ENCODE data around the gene IFNA7. TPM values are rescaled to one million over a fixed set of nuclear protein-coding genes. Genes with fewer than 3 reads are reported as not detected.
"Not testable (repeated sequence)": the region's sequence is repeated elsewhere in the genome, so short reads cannot be mapped to it uniquely, and the experiment has no call there.

IFNA7 gene
- total RNA-seq (2013; cell fraction: nucleolus; rRNA removed): not detected in 2 replicates
- not detected in 2 replicates for total RNA-seq (2014; rRNA removed)
- not detected in 2 replicates for total RNA-seq (2014; rRNA removed; fragmentation: Illumina TruSeq; extraction: Trizol)
- total RNA-seq (2021): not detected in 2 replicates
- not detected for polyA plus RNA-seq (2011; ENCODE audit: low read depth)
- polyA plus RNA-seq (2011; rRNA removed): not detected in 2 replicates
- polyA plus RNA-seq (2011; cell fraction: cytosol; rRNA removed): not detected in 2 replicates
- polyA plus RNA-seq (2011; cell fraction: nucleus; rRNA removed): not detected in 2 replicates
- polyA plus RNA-seq (2012): not detected in 2 replicates
- not detected in 2 replicates for polyA plus RNA-seq (2014; fragmentation: Illumina TruSeq; extraction: Trizol)
- not detected for polyA plus RNA-seq (2014; fragmentation: Nextera tagmentation; extraction: Ambion mirVana)
- polyA plus RNA-seq (2014; rRNA removed): not detected in 2 replicates
- not detected for polyA plus RNA-seq (2016; fragmentation: Nextera tagmentation; extraction: Ambion mirVana)
- not detected in 2 replicates for polyA minus RNA-seq (2011; rRNA and poly(A)+ RNA removed)
- polyA minus RNA-seq (2011; cell fraction: cytosol; rRNA and poly(A)+ RNA removed): not detected in 2 replicates
- not detected in 2 replicates for polyA minus RNA-seq (2011; cell fraction: nucleus; rRNA and poly(A)+ RNA removed)
- Bru-seq, nascent RNA: not detected
- not detected for BruChase-seq, experiment 1, labeled RNA remaining after a 6-hour chase
- BruChase-seq, experiment 2, labeled RNA remaining after a 2-hour chase: percentile 24 among the genes with signal in this experiment
- long read RNA-seq, experiment 1: 0 reads
- long read RNA-seq, experiment 2: 0 reads

GRCh38 chr9:21202105-21202504 is at the start of gene IFNA7:
IFNA7 (minus strand) TSS chr9:21202205; CDS start chr9:21202165, 40 bp downstream.
- H2AFZ ChIP-seq (ENCODE audit: control insufficient read depth, low read depth, low read length); H3K27ac ChIP-seq (ENCODE audit: control insufficient read depth, insufficient read depth); CTCF ChIA-PET; BruUV-seq (replicated peaks); POLR2A ChIA-PET; RAD21 ChIA-PET (ENCODE audit: unreplicated experiment); H4K20me1 ChIP-seq (ENCODE audit: control insufficient read depth, insufficient read depth); H3K79me2 ChIP-seq (ENCODE audit: control insufficient read depth, insufficient read depth, low read length); H3K36me3 ChIP-seq (ENCODE audit: control insufficient read depth in 2 of 2, insufficient read depth in 2 of 2, low read length in 1 of 2); H3K4me1 ChIP-seq (ENCODE audit: control insufficient read depth, insufficient read depth, low read length); H3K4me3 ChIP-seq; H3K4me2 ChIP-seq (ENCODE audit: control insufficient read depth, insufficient read depth); SMC1A ChIA-PET (ENCODE audit: uncharacterized antibody, unreplicated experiment); FAIRE-seq; in situ Hi-C loops (cut with MboI); H3K27me3 ChIP-seq (replicated peaks in 1 of 2; ENCODE audit: control insufficient read depth in 2 of 2, insufficient read depth in 2 of 2, low read length in 1 of 2); DNase-seq (ENCODE audit: low read depth, low spot score); H3K9me3 ChIP-seq (replicated peaks; ENCODE audit: control insufficient read depth, insufficient read depth, low read length); intact Hi-C loops (cut with micrococcal nuclease; ENCODE audit: unreplicated experiment); H3K9ac ChIP-seq (ENCODE audit: control insufficient read depth, insufficient read depth, low read length); ATAC-seq: not testable (repeated sequence)
- WGBS (ENCODE audit: insufficient coverage, insufficient replicate concordance, low lambda C conversion rate, missing lambda C conversion rate): 18% methylated on average over 4 of the region's 4 CpGs

GRCh38 chr9:21251638-21252037 is 49.6 kb upstream of the IFNA7 start:
- H3K27me3 ChIP-seq (replicated peaks in 1 of 2; ENCODE audit: control insufficient read depth in 2 of 2, insufficient read depth in 2 of 2, low read length in 1 of 2): no peaks in the 10 kb centered on the region; a peak in 1 of 4 replicates
- CTCF ChIA-PET: interaction anchor here (0.6 to 3.7 kb wide), 18 partner anchors 12 to 456 kb away, joined by 3 to 25 read pairs (median 7); partner anchors contain the start of genes IFNA14 and KLHL9

More at GRCh38 chr9:21251638-21252037, 49.6 kb upstream of the IFNA7 start:
- Histone ChIP-seq H3K36me3 (ENCODE audit: control insufficient read depth in 2 of 2, insufficient read depth in 2 of 2, low read length in 1 of 2) (no peaks in the 10 kb centered on the region), H3K4me2 (ENCODE audit: control insufficient read depth, insufficient read depth) (no peak overlapping the region), H3K9ac (ENCODE audit: control insufficient read depth, insufficient read depth, low read length) (no peak overlapping the region), H2AFZ (ENCODE audit: control insufficient read depth, low read depth, low read length) (no peak overlapping the region), H3K4me3 (no peak overlapping the region), H3K4me1 (ENCODE audit: control insufficient read depth, insufficient read depth, low read length) (no peaks in the 10 kb centered on the region), H3K27ac (ENCODE audit: control insufficient read depth, insufficient read depth) (no peak overlapping the region), H4K20me1 (ENCODE audit: control insufficient read depth, insufficient read depth) (no peaks in the 10 kb centered on the region; the same call in 1 of the 2 replicates), H3K9me3 (replicated peaks; ENCODE audit: control insufficient read depth, insufficient read depth, low read length) (no peaks in the 10 kb centered on the region), H3K79me2 (ENCODE audit: control insufficient read depth, insufficient read depth, low read length) (no peaks in the 10 kb centered on the region)
- DNase-seq (ENCODE audit: low read depth, low spot score) (no peak), FAIRE-seq (no peak), ATAC-seq (no peak)
- intact Hi-C loops (cut with micrococcal nuclease; ENCODE audit: unreplicated experiment): loop anchor here (5.0 kb wide), 2 partner anchors 66 to 206 kb away; no protein-coding TSS in a partner anchor
- TF ChIP-seq RUNX3 (IDR thresholded peaks at IDR 0.05; ENCODE audit: low read length) (no peak), KLF5 (IDR thresholded peaks at IDR 0.05; ENCODE audit: partially characterized antibody) (no peak)
- 8% methylated on average over 4 of the region's 4 CpGs for WGBS (ENCODE audit: insufficient coverage, insufficient replicate concordance, low lambda C conversion rate, missing lambda C conversion rate)
- ChIA-PET POLR2A (interaction anchor here (1.3 kb wide), 1 partner anchor 75 kb away, joined by 3 read pairs; no protein-coding TSS in a partner anchor), RAD21 (ENCODE audit: unreplicated experiment) (interaction anchor here (1.3 to 3.6 kb wide), 8 partner anchors 15 to 66 kb away, joined by 3 to 20 read pairs (median 6); no protein-coding TSS in a partner anchor), SMC1A (ENCODE audit: uncharacterized antibody, unreplicated experiment) (interaction anchor here (0.7 to 5.5 kb wide), 9 partner anchors 11 to 181 kb away, joined by 3 to 30 read pairs (median 9); no protein-coding TSS in a partner anchor)
- BruUV-seq (replicated peaks): no TSS peak
- in situ Hi-C loops (cut with MboI): no loop called here
